ENCODE measurements around the gene MBD4. TPM values are rescaled to one million over a fixed set of nuclear protein-coding genes. Genes with fewer than 3 reads are reported as not detected.

Gene MBD4
- total and polyA plus RNA-seq, 2 of the 4 experiments (the other 2 are of a cell fraction), result 13.8 to 15.0 TPM

- Histone ChIP-seq H3K4me1 (ENCODE audit: control insufficient read depth, insufficient read depth, low read length) (peaks cover 17% of the 10 kb centered on the region), H3K4ac (ENCODE audit: low read depth, low read length) (no peak overlapping the region), H2AFZ (replicated peaks; ENCODE audit: low read length, poor library complexity) (no peak overlapping the region), H2AK9ac (replicated peaks; ENCODE audit: low read depth, low read length, poor library complexity) (no peak overlapping the region), H3K27me3 (ENCODE audit: control insufficient read depth, insufficient read depth, low read length) (no peaks in the 10 kb centered on the region), H3K23ac (ENCODE audit: low read depth, low read length) (no peak overlapping the region), H3K27ac (ENCODE audit: insufficient read depth, low read length) (no peak overlapping the region), H2BK15ac (ENCODE audit: low read depth, low read length) (no peak overlapping the region), H3K36me3 (ENCODE audit: control insufficient read depth, insufficient read depth, low read length) (no peaks in the 10 kb centered on the region), H4K8ac (ENCODE audit: low read depth in 2 of 2, low read length in 2 of 2) (no peak overlapping the region), H2BK5ac (ENCODE audit: low read depth, low read length, poor library complexity, severe bottlenecking) (no peak overlapping the region), H2BK20ac (ENCODE audit: low read depth, low read length) (no peak overlapping the region), H4K91ac (ENCODE audit: insufficient read depth, low read depth, low read length) (no peak overlapping the region), H3K9me1 (ENCODE audit: insufficient read depth, low read length) (peaks cover 29% of the 10 kb centered on the region), H3K4me3 (ENCODE audit: insufficient read depth, low read depth, low read length) (no peak overlapping the region), H3K18ac (ENCODE audit: low read depth, low read length) (no peak overlapping the region), H3K9me3 (ENCODE audit: control insufficient read depth, insufficient read depth, low read length) (no peaks in the 10 kb centered on the region; the same call in 1 of the 2 replicates), H3K56ac (ENCODE audit: extremely low read depth, insufficient read depth, low read length) (no peak overlapping the region), H4K5ac (ENCODE audit: low read depth, low read length) (no peak overlapping the region), H3K79me1 (ENCODE audit: low read depth in 1 of 2, low read length in 2 of 2) (peaks cover 0 to 5% of the 10 kb centered on the region in 2 experiments; a peak in 1 of 4 replicates), H3K14ac (replicated peaks; ENCODE audit: low read depth, low read length) (no peak overlapping the region), H2AK5ac (ENCODE audit: low read depth, low read length) (no peak overlapping the region), H2BK120ac (ENCODE audit: low read depth, low read length) (no peak overlapping the region), H3K9ac (ENCODE audit: low read depth, low read length) (no peak overlapping the region), H3K4me2 (ENCODE audit: low read depth, low read length) (no peak overlapping the region), H4K20me1 (ENCODE audit: insufficient read depth, low read length) (no peaks in the 10 kb centered on the region)
- WGBS, 2 experiments (ENCODE audit: extremely low coverage in 2 of 2, insufficient read length in 1 of 2), result 71% methylated on average over 1 of the region's 4 CpGs; no CpG with 5 or more reads in 1 of the 2 experiments
- intact Hi-C loops (cut with micrococcal nuclease) (no loop called here), dilution Hi-C loops (cut with HindIII; ENCODE audit: low sequenced_read_pairs, unreplicated experiment) (no loop called here), in situ Hi-C loops (cut with MboI; ENCODE audit: low sequenced_read_pairs) (no loop called here)
- DNase-seq (no peak), ATAC-seq (ENCODE audit: low read depth) (no peak)
- ChIA-PET POLR2A (ENCODE audit: unreplicated experiment) (no interaction called here), CTCF (no interaction called here)
- TF ChIP-seq MAZ (IDR thresholded peaks at IDR 0.05; ENCODE audit: borderline replicate concordance, low read depth, low read length), result no peak
- TF ChIP-seq MAFK (IDR thresholded peaks at IDR 0.05; ENCODE audit: low read depth, low read length), result no peak
- TF ChIP-seq ELK1 (IDR thresholded peaks at IDR 0.05; ENCODE audit: borderline replicate concordance, low read depth, low read length), result no peak
- no peak for TF ChIP-seq CEBPB (IDR thresholded peaks at IDR 0.05; ENCODE audit: low read depth, low read length)
- TF ChIP-seq POLR2A (IDR thresholded peaks at IDR 0.05; ENCODE audit: low read depth, low read length), result no peak
- TF ChIP-seq CTCF (conservative IDR thresholded peaks at IDR 0.05; ENCODE audit: low read depth, low read length), result no peak
- TF ChIP-seq USF2 (IDR thresholded peaks at IDR 0.05; ENCODE audit: low read depth, low read length), result no peak
- no TSS peak for BruUV-seq (replicated peaks)
These were observed 20.3 kb downstream of the MBD4 start for GRCh38 chr3:129419476-129419875.

All from IMR-90 (cell line).